ENCODE measurements around the gene PPM1L.

Gene PPM1L

GRCh38 chr3:160793722-160794252 lies 37.8 kb downstream of the PPM1L start:
- no peak overlapping the region for H3K27ac ChIP-seq
- no peak for TF ChIP-seq CTCF (conservative IDR thresholded peaks at IDR 0.05)

- no peak for TF ChIP-seq CTCF (conservative IDR thresholded peaks at IDR 0.05)
Observed at GRCh38 chr3:160796089-160796812, 40.2 kb downstream of the PPM1L start.

GRCh38 chr3:160796813-160797164 lies 40.8 kb downstream of the PPM1L start:
- no peak for TF ChIP-seq CTCF (conservative IDR thresholded peaks at IDR 0.05)
- H3K27ac ChIP-seq: peak overlapping the region; percentile 73

More at GRCh38 chr3:160796089-160796812, 40.2 kb downstream of the PPM1L start:
- peak overlapping the region; percentile 73 for H3K27ac ChIP-seq

GRCh38 chr3:160797356-160797755 lies 41.3 kb downstream of the PPM1L start:
- peak overlapping the region; percentile 73 for H3K27ac ChIP-seq
- no peak for TF ChIP-seq CTCF (conservative IDR thresholded peaks at IDR 0.05)

GRCh38 chr3:160801386-160802118 lies 45.5 kb downstream of the PPM1L start:
- no peak for TF ChIP-seq CTCF (conservative IDR thresholded peaks at IDR 0.05)
- no peak overlapping the region for H3K27ac ChIP-seq

- no peak for TF ChIP-seq CTCF (conservative IDR thresholded peaks at IDR 0.05)
- no peak overlapping the region for H3K27ac ChIP-seq
Observed at GRCh38 chr3:160804762-160805161, 48.7 kb downstream of the PPM1L start.

- H3K27ac ChIP-seq: no peak overlapping the region
- TF ChIP-seq CTCF (conservative IDR thresholded peaks at IDR 0.05): no peak
Observed at GRCh38 chr3:160806094-160806493, 50.1 kb downstream of the PPM1L start.
